ENCODE data around the gene TAS1R3.

- TF ChIP-seq CTCF (IDR thresholded peaks at IDR 0.05; ENCODE audit: insufficient read depth, low read length, poor library complexity, severe bottlenecking) (no peak), EZH2phosphoT487 (conservative IDR thresholded peaks at IDR 0.05; ENCODE audit: low read length) (no peak)
Measured at GRCh38 chr1:1345384-1345783, 14.3 kb downstream of the TAS1R3 start.

All from SU-DHL-6 (cell line).